HG03135 (cell line): ENCODE data around the gene SNX14.
A peak's percentile ranks its signal among the peaks of the same experiment; 100 is the strongest.

Experiments used
- ATAC-seq: cut with Tn5 transposase; IDR thresholded peaks from one replicate; pipeline ENCODE4 v1.9.1; 2021; ENCODE audit warnings: mild to moderate bottlenecking, moderate library complexity; ENCODE audit not compliant: unreplicated experiment

The SNX14 gene

GRCh38 chr6:85506441-85507093 is 87.1 kb downstream of the SNX14 start:
- ATAC-seq = no peak

- ATAC-seq = no peak
These were observed 94.9 kb downstream of the SNX14 start for GRCh38 chr6:85498596-85499258.

GRCh38 chr6:85496856-85497255 is 96.8 kb downstream of the SNX14 start:
- ATAC-seq = no peak

- ATAC-seq = no peak
These were observed 97.6 kb downstream of the SNX14 start for GRCh38 chr6:85496009-85496579.

- no peak for ATAC-seq
These were observed 98.8 kb downstream of the SNX14 start for GRCh38 chr6:85494547-85495536.

- no peak for ATAC-seq
These were observed 100.3 kb downstream of the SNX14 start for GRCh38 chr6:85493389-85493788.

- ATAC-seq = no peak
These were observed 103.0 kb downstream of the SNX14 start for GRCh38 chr6:85490516-85491248.

- no peak for ATAC-seq
These were observed 108.7 kb downstream of the SNX14 start for GRCh38 chr6:85484948-85485347.

- no peak for ATAC-seq
These were observed 109.8 kb downstream of the SNX14 start for GRCh38 chr6:85483846-85484245.

GRCh38 chr6:85482905-85483700 is 110.6 kb downstream of the SNX14 start:
- peak; percentile 81 for ATAC-seq

GRCh38 chr6:85482206-85482904 is 111.3 kb downstream of the SNX14 start:
- ATAC-seq = no peak

- no peak for ATAC-seq
These were observed 114.5 kb downstream of the SNX14 start for GRCh38 chr6:85479208-85479607.

GRCh38 chr6:85476532-85476931 is 117.1 kb downstream of the SNX14 start:
- ATAC-seq = no peak

- no peak for ATAC-seq
These were observed 119.9 kb downstream of the SNX14 start for GRCh38 chr6:85473748-85474147.

- ATAC-seq = no peak
These were observed 120.9 kb downstream of the SNX14 start for GRCh38 chr6:85472744-85473143.

- no peak for ATAC-seq
These were observed 123.6 kb downstream of the SNX14 start for GRCh38 chr6:85470023-85470410.

- ATAC-seq = no peak
These were observed 124.2 kb downstream of the SNX14 start for GRCh38 chr6:85469276-85470022.

GRCh38 chr6:85468326-85468725 is 125.3 kb downstream of the SNX14 start:
- no peak for ATAC-seq
